Measurements from ENCODE around the gene ADI1.
"Not testable (repeated sequence)": the region's sequence is repeated elsewhere in the genome, so short reads cannot be mapped to it uniquely, and the experiment has no call there.

The ADI1 gene

GRCh38 chr2:3500326-3500899 lies 18.9 kb downstream of the ADI1 start:
- H3K4me1 ChIP-seq (ENCODE audit: insufficient read depth, low read length, severe bottlenecking), result no peaks in the 10 kb centered on the region
- TF ChIP-seq EZH2 (IDR thresholded peaks at IDR 0.05; ENCODE audit: borderline replicate concordance, low read length) (no peak), CTCF (IDR thresholded peaks at IDR 0.05; ENCODE audit: low read length) (no peak)
- no peaks in the 10 kb centered on the region for H3K27me3 ChIP-seq (ENCODE audit: insufficient read depth, low read length)
- H2AFZ ChIP-seq (ENCODE audit: low read length), result no peak overlapping the region
- H3K9ac ChIP-seq (ENCODE audit: low read length), result no peak overlapping the region
- H3K4me2 ChIP-seq (ENCODE audit: low read length), result no peak overlapping the region
- no peaks in the 10 kb centered on the region for H3K9me2 ChIP-seq (ENCODE audit: low read depth, low read length)
- H3K79me2 ChIP-seq (ENCODE audit: insufficient read depth, low read length), result no peaks in the 10 kb centered on the region
- H3K9me3 ChIP-seq (ENCODE audit: low read length), result no peaks in the 10 kb centered on the region
- H3K27ac ChIP-seq (ENCODE audit: low read depth, low read length, poor library complexity, severe bottlenecking), result no peak overlapping the region
- peaks cover 81% of the 10 kb centered on the region for H3K36me3 ChIP-seq (ENCODE audit: insufficient read depth, low read length)
- H3K4me3 ChIP-seq (ENCODE audit: low read depth, low read length, poor library complexity, severe bottlenecking), result no peak overlapping the region
- no peaks in the 10 kb centered on the region for H3F3A ChIP-seq (ENCODE audit: insufficient read depth, low read length)
- H4K20me1 ChIP-seq (ENCODE audit: insufficient read depth, low read length), result no peaks in the 10 kb centered on the region

- Histone ChIP-seq H3K79me2 (ENCODE audit: insufficient read depth, low read length) (no peaks in the 10 kb centered on the region), H4K20me1 (ENCODE audit: insufficient read depth, low read length) (no peaks in the 10 kb centered on the region), H3K36me3 (ENCODE audit: insufficient read depth, low read length) (peaks cover 74% of the 10 kb centered on the region), H3K4me1 (ENCODE audit: insufficient read depth, low read length, severe bottlenecking) (no peaks in the 10 kb centered on the region), H2AFZ (ENCODE audit: low read length) (no peak overlapping the region), H3K4me3 (ENCODE audit: low read depth, low read length, poor library complexity, severe bottlenecking) (no peak overlapping the region), H3K4me2 (ENCODE audit: low read length) (no peak overlapping the region), H3K9me2 (ENCODE audit: low read depth, low read length) (no peaks in the 10 kb centered on the region), H3K9ac (ENCODE audit: low read length) (no peak overlapping the region), H3K9me3 (ENCODE audit: low read length) (no peaks in the 10 kb centered on the region), H3K27ac (ENCODE audit: low read depth, low read length, poor library complexity, severe bottlenecking) (no peak overlapping the region), H3K27me3 (ENCODE audit: insufficient read depth, low read length) (no peaks in the 10 kb centered on the region), H3F3A (ENCODE audit: insufficient read depth, low read length) (no peaks in the 10 kb centered on the region)
- TF ChIP-seq CTCF (IDR thresholded peaks at IDR 0.05; ENCODE audit: low read length) (no peak), EZH2 (IDR thresholded peaks at IDR 0.05; ENCODE audit: borderline replicate concordance, low read length) (no peak)
These were observed 20.4 kb downstream of the ADI1 start for GRCh38 chr2:3498783-3499394.

- not testable (repeated sequence) for H3K27ac ChIP-seq (ENCODE audit: low read depth, low read length, poor library complexity, severe bottlenecking); H2AFZ ChIP-seq (ENCODE audit: low read length); H3K9me2 ChIP-seq (ENCODE audit: low read depth, low read length); H3K4me1 ChIP-seq (ENCODE audit: insufficient read depth, low read length, severe bottlenecking); H3K9me3 ChIP-seq (ENCODE audit: low read length); H3K79me2 ChIP-seq (ENCODE audit: insufficient read depth, low read length); H4K20me1 ChIP-seq (ENCODE audit: insufficient read depth, low read length); H3K9ac ChIP-seq (ENCODE audit: low read length); H3K27me3 ChIP-seq (ENCODE audit: insufficient read depth, low read length); H3K4me2 ChIP-seq (ENCODE audit: low read length); H3F3A ChIP-seq (ENCODE audit: insufficient read depth, low read length); H3K4me3 ChIP-seq (ENCODE audit: low read depth, low read length, poor library complexity, severe bottlenecking)
- H3K36me3 ChIP-seq (ENCODE audit: insufficient read depth, low read length), result peaks cover 61% of the 10 kb centered on the region
These were observed 22.6 kb downstream of the ADI1 start for GRCh38 chr2:3496708-3497080.
